ENCODE measurements around the gene LCE1A.

GRCh38 chr1:152861374-152861773, 34.1 kb downstream of the LCE1A start:
- no peak for TF ChIP-seq CTCF (conservative IDR thresholded peaks at IDR 0.05; ENCODE audit: low read depth, low read length)
- no peak for TF ChIP-seq EZH2 (IDR thresholded peaks at IDR 0.05; ENCODE audit: borderline replicate concordance, low read depth, low read length, poor library complexity, severe bottlenecking)

Measured in A673 (cell line).